ENCODE data around the gene PTGES3.
"Not testable (repeated sequence)": the region's sequence is repeated elsewhere in the genome, so short reads cannot be mapped to it uniquely, and the experiment has no call there.

PTGES3 gene

GRCh38 chr12:56709759-56710376, 21.8 kb upstream of the PTGES3 start:
- DNase-seq (ENCODE audit: low read depth), result no peak

- not testable (repeated sequence) for DNase-seq (ENCODE audit: low read depth)
These were observed 16.4 kb upstream of the PTGES3 start for GRCh38 chr12:56704522-56704921.

DNA sequence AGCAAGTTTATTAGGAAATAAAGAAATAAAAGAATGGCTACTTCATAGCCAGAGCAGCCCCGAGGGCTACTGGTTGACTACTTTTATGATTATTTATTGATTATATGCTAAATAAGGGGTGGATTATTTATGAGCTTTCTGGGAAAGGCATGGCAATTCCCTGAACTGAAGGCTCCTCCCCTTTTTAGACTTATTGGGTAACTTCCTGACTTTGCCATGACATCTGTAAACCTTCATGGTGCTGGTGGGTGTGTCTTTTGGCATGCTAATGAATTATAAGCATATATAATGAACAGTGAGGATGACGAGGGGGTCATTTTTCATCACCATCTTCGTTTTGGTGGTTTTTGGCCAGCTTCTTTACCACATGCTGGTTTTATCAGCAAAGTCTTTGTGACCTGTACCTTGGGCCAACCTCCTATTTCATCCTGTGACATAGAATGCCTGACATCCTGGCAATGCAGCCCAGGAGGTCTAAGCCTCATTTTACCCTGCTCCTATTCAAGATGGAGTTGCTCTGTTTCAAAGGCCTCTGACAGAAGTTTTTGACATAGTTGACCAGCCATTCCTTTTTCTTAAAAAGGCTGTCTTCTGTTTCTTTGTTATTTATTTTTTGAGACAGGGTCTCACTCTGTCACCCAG, 11.1 kb upstream of the PTGES3 start:
- no peak for DNase-seq (ENCODE audit: low read depth)

GRCh38 chr12:56695327-56696101, 7.4 kb upstream of the PTGES3 start:
- no peak for DNase-seq (ENCODE audit: low read depth)

- DNase-seq (ENCODE audit: low read depth), result no peak
These were observed 6.1 kb upstream of the PTGES3 start for GRCh38 chr12:56694161-56694560.

DNA sequence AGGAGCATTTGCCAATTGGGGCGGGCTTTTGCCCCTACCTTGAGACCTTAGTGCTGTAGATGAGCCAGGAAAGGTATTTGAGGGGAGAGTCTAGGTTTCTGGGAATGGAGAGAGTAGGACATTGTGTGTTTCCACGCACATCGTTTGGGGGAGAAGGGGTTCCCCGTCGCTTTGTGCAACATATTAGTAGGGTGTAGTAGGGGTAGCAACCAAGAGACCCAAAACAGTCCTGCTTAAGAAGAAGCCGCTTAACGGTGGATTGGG, 694 bp upstream of the PTGES3 start:
- DNase-seq (ENCODE audit: low read depth), result no peak

GRCh38 chr12:56687223-56688128, 608 bp downstream of the PTGES3 start:
- DNase-seq (ENCODE audit: low read depth), result peak; percentile 17

DNA sequence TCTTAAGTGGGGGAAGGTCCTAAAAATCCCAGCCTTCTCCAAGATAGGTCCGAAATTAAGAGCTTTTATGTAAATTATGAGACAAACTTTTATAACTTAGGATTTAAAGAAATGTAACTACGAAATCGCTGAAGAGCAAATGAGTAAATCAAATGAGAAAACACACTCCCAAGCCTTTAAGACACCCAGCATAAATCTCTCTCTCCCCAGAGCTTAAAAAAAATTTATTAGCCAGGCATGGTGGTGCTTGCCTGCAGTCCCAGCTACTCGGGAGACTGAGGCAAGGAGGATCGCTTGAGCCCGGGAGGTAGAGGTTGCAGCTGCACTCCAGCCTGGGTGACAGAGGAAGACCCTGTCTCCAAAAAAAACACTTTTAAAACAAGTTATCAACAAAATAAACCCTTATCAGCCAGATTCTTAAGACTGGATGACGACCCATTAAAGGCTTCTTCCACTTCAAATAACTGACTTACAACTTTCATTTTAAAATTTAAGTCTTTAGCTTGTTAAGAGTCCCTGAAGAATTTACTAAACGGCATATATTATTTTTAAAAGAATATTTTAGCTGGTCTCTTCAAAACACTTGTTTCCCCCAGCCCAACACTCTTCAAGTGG, 3.2 kb downstream of the PTGES3 start:
- DNase-seq (ENCODE audit: low read depth), result no peak

GRCh38 chr12:56682323-56682722, 5.8 kb downstream of the PTGES3 start:
- DNase-seq (ENCODE audit: low read depth), result no peak

DNA sequence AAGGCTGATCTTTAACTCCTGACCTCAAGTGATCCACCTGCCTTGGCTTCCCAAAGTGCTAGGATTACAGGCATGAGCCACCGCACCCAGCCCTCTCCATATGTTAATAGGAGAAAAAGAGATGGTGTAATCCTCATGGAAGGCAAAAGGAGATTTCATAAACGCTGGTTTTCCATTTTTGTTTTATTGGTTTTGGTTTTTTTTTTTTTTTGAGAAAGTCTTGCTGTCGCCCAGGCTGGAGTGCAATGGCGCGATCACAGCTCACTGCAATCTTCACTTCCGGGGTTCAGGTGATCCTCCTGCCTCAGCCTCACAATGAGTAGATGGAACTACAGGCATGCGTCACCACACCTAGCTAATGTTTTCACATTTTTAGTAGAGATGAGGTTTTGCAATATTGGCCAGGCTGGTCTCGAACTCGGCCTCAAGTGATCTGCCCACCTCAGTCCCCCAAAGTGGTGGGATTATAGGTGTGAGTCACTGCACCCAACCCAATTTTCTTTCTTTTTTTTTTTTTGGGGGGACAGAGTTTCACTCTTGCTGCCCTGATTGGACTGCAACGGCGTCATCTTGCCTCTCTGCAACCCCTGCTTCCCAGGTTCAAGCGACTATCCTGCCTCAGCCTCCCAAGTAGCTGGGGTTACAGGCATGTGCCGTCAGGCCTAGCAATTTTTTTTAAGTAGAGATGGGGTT, 8.1 kb downstream of the PTGES3 start:
- no peak for DNase-seq (ENCODE audit: low read depth)

DNA sequence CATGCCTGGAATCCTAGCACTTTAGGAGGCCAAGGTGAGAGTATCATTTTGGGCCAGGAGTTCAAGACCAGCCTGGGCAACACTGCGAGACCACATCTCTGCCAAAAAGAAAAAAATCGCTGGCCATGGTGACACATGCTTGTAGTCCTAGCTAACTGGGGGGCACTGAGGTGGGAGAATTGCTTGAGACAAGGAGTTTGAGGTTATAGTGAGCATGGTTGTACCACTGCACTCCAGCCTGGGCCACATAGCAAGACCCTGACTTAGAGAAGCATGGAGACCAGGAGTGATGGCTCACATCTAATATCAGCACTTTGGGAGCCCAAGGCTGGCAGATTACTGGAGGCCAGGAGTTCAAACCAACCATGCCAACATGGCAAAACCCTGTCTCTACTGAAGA, 9.2 kb downstream of the PTGES3 start:
- no peak for DNase-seq (ENCODE audit: low read depth)

DNA sequence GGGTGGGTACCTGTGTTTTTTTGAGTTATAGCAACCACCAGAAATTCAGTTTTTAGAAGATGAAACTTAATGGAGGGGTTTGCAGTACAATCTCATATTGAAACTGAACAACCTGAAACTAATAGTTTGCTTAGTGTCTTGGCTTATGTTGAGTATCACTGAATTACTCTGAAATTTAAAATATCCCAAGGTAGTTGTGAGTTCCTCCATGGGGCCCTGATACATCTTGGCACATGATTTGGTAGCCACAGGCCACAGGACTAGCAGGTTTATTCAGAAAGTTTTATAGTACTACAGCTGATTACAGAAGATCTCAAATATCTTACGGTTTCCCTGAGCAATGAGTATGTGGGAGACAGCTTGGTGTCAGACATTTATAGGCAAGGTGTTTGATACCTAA, 10.4 kb downstream of the PTGES3 start:
- DNase-seq (ENCODE audit: low read depth), result no peak

DNA sequence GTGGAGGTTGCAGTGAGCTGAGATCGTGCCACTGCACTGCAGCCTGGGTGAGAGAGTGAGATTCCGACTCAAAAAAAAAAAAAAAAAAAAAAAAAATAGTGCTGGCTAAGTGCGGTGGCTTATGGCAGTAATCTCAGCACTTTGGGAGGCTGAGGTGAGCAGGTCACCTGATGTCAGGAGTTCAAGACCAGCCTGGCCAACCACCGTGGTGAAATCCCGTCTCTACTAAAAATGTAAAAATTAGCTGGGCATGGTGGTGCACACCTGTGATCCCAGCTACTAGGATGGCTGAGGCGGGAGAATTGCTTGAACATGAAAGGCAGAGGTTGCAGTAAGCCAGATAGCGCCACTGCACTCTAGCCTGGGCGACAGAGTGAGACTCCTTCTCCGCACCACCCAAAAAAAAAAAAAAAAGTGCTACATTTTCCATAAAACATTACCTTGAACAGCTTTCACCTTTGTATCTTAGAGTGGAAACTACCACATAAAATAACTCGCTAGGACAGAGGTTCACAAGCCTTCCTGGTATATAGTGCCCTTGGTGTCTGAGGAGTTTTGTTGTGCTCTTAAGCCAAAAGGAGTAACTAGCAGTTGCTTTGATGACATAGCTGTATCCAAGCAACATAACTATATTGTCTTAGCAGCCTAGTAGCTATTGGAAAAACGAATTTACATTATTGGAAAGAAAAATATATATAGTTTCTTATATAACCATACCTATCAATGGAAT, 11.1 kb downstream of the PTGES3 start:
- no peak for DNase-seq (ENCODE audit: low read depth)

DNA sequence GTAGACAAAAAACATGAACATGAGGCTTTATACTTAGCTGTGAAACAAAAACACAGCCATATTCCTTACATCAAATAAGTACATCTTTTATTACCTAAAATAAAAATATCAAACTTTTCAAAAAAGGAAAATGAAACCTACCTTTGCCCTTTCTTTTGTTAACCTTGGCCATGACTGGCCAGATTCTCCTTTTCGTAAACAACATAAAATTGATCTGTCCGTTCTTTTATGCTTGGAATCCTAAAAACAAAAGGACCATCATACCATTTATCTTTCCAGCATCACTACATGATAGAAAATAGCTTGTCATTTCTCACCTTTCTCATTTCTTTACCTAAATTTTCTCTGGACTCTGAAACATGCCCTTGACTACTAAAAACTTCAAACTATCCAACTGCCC, 16.5 kb downstream of the PTGES3 start:
- no peak for DNase-seq (ENCODE audit: low read depth)

GRCh38 chr12:56670836-56671235, 17.2 kb downstream of the PTGES3 start:
- no peak for DNase-seq (ENCODE audit: low read depth)

DNA sequence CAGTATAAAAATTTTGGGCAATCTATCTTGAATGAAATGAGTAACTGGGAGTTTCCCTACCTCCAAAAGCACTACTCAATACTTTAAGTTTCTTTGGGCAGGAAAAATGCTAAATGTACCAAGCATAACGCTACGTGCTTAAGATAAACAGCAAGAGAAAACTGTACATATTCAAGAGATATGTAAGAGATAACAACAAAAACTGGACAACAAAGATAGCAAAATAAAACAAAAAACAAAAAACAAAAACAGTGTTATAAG, 20.0 kb downstream of the PTGES3 start:
- no peak for DNase-seq (ENCODE audit: low read depth)

DNA sequence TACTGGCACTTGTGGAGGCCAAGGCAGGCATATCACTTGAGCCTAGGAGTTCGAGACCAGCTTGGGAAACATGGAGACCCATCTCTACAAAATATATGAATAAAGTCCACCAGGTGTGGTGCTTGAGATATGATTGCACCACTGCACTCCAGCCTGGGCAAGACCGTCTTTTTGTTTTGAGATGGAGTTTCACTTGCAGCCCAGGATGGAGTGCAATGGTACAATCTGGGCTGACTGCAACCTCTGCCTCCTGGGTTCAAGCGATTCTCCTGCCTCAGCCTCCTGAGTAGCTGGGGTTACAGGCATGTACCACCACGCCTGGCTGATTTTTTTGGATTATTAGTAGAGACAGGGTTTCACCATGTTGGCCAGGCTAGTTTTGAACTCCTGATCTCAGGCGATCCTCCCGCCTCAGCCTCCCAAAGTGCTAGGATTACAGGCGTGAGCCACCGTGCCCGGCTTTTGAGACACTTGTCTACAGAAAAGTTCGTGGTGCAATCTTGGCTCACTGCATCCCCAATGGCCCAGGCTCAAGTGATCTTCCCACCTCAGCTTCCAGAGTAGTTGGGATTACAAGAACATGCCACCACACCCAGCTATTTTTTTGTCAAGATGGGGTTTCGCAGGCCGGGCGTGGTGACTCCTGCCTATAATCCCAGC, 26.0 kb downstream of the PTGES3 start:
- no peak for DNase-seq (ENCODE audit: low read depth)

- no peak for DNase-seq (ENCODE audit: low read depth)
These were observed 26.5 kb downstream of the PTGES3 start for GRCh38 chr12:56661560-56661959.

- DNase-seq (ENCODE audit: low read depth), result no peak
These were observed 29.2 kb downstream of the PTGES3 start for GRCh38 chr12:56658921-56659320.
